ENCODE results near the gene SEC31B.
A peak's percentile ranks its signal among the peaks of the same experiment; 100 is the strongest.

SEC31B gene

DNA sequence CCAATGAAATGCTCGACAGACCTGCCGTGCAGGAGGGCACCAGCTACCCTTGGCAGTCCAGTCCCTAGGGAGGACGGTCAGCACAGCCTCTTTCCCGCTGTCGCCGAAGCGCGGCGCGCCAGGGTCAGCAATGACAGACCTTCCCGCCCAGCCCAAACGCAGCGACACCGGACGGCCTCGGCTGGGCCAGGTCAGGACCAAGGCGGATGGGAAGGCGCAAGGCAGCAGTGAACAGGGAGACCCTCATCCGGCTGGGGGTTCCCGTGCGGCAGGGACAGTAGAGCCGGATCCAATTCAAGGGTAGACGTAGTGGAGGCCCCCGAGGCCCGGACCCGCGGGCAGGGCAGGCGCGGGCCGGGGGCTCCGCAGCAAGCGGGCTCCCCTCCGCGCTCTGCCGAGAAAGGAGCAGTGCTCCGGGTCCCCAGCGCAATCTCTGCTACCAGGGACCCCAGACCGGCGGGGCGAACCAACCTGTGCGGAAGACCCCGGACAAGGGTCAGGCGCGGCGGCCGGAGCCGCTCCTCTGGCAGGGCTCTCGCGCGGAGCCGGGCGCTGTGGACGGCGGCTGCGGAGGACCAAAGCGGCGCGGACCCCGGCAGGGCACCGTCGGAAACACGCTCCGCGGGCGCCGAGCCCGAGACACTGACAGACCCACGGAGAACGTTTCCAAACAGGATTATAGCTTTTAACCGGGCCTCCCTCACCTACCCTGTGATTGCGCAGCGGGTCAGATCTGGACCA, at the start of gene SEC31B:
Gene SEC31B (minus strand): TSS at position 551 of the 741 bp plus-strand sequence. CDS start 2,909 bp downstream, outside the sequence.
- DNase-seq = no peak

DNA sequence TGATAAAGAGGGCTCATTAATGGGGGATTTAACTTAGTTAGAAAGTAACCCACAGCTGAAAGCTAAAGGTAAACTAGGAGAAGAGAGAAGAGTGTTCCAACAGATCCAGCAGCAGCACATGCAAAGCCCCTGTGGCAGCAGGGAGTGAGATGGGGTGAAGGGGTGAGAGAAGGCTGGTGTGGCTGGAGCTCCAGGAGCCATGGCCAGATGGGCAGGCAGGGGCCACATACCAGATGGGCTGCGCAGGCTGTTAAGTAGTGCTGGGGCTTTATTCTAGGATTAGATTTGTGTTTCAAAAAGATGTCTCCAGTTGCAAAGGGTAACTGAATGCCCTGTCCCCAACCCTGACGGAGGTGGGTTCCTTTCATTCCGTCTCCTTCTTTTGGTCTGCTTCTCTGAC, 49.3 kb upstream of the SEC31B start:
- no peak for DNase-seq

DNA sequence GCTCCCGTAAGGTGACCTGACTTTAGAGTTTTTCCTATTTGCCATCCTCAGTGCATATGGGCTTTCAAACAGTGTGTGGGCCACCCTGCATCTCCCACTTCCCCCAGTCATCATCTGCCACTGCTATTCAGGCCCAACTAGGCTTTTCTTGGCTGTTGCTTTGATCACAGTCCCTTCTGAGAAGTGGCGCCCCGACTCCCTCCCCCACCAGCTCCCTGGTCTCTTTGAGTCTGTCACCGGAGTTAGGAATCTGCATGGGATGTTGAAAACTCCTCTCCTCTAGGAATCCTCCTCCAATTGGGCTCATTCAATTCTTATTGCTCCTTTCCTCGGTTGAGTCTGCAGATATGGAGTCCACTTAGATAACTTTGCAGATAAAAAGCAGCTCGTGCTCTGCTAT, 48.2 kb upstream of the SEC31B start:
- DNase-seq = no peak

DNA sequence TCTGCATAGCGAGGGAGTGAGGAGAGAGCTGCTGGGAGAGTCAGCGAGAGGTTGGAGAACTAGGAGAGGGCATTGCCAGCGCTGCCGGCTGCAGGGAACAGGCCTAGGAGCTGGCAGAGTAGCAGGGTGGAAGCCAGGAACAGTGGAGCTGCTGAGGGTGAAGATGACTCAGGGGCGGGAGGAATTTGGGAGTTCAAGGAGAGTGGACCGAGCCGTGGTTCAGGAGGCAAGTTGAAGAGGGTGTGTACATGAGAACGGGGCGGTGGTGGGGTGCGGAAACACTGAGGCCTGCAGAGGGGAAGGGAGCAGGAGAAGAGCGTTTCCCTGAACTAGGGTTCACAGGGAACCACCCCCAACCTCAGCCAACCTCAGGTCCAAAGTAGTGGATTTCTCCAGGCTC, 47.6 kb upstream of the SEC31B start:
- DNase-seq = no peak

DNA sequence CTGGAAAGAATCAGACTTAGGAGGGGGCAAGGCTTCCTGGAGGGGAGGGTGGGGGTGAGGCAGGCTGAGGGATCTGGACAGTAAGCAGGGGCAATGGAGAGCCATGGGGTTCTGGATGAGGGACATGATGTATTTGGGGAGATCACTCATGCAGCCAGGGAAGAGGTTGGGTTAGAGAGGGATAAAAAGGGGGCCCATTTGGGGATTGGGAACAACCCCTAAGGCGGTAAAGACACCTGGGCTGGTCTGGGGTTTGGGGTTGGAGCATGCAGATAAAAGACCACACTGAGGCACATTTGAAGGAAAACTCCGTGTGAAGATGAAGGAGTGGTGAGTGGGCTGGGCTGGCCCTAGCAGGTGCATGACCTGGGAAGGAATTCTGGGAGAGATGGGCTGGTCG, 46.9 kb upstream of the SEC31B start:
- DNase-seq = no peak

DNA sequence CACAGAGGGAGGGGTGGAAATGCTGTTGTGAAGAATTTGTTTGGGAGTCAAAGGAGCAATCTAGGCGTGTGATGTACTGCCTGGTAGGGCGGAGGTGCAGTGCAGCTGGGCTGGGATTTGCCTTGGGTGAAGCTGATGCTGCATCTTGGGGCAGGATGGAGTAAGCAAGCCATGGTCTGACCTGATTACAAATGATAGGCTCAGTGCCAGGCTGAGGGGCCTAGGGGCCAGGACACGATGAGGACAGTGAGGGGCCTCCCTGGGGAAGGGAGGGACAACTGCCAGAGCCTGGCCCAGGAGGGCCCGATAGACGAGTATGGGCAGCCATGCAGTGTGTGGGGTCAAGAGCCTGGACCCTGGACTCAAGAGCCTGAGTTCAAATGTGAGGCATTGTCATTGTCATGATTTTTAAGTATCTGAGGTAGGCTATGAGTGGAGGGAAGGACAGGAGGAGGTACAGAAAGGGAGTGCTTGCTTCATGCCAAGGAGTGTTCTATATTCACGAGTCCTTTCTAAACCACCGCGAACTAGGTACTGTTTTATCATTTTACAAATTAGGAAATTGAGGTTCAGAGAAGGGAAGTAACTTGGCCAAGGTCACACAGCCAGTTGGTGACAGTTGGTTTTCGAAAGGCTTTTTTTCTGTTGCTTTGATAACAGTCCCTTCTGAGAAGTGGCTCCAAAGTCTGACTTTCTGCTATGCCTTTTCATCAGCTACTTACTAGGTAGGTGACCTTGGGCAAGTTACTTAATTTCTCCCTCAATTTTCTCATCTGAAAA, 45.7 kb upstream of the SEC31B start:
- DNase-seq = no peak

DNA sequence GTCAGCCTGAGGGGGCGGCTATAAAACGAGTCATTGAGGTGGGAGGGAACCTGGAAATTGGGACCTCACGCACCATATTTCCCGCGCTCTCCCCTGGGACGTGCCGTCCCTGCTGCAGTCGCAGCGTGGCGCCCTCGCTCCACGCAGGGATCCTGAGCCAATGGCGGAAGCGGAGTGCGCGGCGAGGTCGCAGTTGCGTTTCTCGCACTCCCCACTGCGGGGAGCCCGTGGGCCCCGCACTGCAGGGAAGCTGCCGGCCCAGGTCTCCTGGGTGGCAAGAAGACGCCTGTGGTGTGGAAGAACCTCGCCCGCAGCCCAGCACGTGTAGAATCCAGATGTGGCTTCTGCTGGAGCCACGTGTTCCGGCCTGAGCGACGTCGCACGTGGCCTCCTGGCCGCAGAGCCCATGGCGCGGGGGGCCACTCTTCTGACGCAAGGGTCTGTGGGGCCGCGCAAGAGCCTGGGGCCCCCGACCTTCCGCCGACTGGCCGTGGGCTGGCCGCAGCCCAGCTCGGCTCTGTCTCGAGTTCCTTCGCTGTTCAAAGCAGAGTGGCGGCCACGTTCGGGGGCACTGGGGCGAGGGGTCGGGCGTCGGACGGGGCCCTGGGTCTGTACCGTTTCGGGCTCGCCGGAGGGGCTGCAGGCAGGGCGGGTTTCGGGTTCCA, 42.5 kb upstream of the SEC31B start:
- peak; percentile 85 for DNase-seq

DNA sequence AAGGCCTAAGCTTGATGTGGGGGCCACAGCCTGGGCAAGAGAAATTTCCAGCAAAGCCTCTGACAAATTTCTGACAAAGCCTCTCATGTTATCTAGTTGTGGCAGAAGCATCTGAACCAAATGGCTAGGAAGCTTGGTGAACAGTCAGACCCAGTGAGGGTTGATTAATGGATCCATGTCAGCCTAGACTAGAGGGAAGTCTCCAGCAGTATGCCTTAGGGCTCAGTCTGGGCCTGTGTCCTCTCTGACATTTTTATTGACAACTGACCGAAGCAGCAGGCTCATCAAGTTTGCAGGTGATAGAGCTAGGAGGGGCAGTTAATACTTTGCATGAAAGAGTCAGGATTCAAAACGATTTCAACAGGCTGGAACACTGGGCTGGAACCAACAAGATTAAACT, 41.3 kb upstream of the SEC31B start:
- no peak for DNase-seq

DNA sequence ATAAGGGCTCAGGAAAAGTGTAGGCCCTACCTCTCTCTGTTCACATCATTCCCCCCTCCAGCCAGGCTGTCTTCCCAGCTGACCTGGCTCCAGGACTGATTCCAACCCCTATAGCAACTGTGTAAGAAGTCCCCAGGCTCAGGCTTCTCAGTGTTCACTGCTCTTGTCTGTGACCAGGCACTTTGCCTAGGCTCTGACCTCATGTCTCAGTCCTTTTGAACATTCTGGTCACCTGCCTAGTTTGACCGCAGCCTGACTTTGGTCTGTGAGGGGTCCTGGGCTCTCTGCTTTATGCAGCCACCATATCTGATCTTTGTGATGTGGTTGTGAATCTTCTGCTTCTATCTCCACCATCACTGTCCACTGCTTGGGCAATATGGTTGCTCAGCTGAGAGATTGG, 40.6 kb upstream of the SEC31B start:
- DNase-seq = no peak

DNA sequence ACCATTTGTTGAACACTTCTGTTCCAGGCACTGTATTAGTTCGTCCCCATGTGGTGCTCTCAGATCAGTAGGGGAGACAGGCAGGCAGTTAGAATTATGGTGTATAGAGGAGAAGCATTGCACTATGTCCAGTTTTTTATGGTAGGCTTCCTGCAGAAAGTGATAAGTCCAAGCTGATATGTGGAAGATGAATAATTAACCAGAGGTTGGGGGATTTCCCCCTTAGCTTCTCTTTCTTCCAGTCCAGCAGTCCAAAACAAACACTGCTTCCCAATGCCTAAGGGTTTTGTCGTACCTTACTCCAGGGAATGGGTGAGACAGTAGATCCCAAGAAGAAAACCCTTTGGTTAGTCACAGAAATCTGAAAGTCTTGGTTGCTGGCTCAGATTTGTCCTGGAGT, 35.2 kb upstream of the SEC31B start:
- no peak for DNase-seq

DNA sequence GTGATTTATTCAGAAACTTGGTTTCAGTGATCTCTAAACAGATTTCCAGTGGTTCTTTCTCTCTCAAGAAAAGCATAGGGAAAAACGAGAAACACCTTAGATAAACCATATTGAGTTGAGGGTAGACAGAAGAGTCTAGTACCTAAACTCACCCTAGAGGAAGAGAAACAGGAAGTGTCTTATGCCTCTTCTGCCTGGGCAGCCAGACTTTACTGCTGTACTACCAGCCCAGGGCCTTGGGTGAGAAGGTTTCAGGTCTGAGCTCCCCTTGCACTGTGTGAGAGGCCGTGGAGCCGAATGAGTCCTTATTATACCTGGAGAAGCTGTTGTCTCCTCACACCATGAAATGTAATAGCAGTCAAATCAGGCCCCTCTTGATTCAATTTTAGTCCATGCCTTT, 34.3 kb upstream of the SEC31B start:
- no peak for DNase-seq

GRCh38 chr10:100551738-100552137, 32.1 kb upstream of the SEC31B start:
- no peak for DNase-seq

- DNase-seq = no peak
Observed at GRCh38 chr10:100551196-100551595, 31.5 kb upstream of the SEC31B start.

- DNase-seq = no peak
Observed at GRCh38 chr10:100544950-100545349, 25.3 kb upstream of the SEC31B start.

GRCh38 chr10:100537475-100537874, 17.8 kb upstream of the SEC31B start:
- no peak for DNase-seq

DNA sequence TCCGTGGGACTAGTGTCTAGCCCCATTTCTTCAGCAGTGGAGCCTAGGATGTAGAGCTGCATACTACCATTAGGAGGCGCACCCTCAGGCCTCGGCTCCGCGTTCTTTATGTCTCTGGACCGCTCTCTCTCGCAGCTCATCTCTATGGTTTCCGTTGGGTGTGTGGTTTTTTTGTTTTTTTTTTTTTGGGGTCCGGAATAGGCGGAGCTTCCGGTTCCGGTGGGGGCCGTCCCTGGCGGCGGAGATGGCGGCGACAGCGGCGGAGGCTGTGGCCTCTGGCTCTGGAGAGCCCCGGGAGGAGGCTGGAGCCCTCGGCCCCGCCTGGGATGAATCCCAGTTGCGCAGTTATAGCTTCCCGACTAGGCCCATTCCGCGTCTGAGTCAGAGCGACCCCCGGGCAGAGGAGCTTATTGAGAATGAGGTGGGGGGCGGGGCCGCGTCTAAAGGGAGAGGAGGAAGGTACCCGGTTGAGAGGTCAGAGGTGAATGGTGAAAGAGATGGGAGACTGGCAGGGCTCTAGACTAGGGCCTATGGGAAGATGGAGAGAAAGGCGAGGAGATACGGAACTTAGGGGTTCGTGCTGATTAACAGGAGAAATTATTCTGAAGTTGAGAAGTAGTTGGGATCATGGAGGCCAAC, 16.2 kb upstream of the SEC31B start, which contains the start of gene HIF1AN:
Gene HIF1AN (plus strand): TSS at position 229 of the 639 bp plus-strand sequence. CDS start 16 bp downstream, at position 245.
- DNase-seq = peak; percentile 94

GRCh38 chr10:100535338-100535714, 15.7 kb upstream of the SEC31B start:
- DNase-seq = no peak

- DNase-seq = no peak
Observed at GRCh38 chr10:100534726-100535125, 15.1 kb upstream of the SEC31B start.

DNA sequence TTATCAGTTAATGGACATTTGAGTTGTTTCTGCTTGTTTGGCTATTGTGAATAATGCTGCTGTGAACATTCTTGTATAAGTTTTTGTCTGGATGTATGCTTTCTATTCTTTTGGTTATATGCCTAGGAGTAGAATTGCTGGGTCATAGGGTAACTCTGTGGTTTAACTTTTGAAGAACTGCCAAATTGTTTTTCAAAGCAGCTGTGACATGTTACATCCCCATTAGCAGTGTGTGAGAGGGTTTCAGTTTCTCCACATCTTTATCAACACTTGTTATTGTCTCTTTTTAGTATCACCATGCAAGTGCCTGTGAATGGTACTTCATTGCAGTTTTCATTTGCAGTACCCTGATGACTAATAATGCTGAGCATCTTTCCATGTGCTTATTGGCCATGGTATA, 12.1 kb upstream of the SEC31B start:
- no peak for DNase-seq

DNA sequence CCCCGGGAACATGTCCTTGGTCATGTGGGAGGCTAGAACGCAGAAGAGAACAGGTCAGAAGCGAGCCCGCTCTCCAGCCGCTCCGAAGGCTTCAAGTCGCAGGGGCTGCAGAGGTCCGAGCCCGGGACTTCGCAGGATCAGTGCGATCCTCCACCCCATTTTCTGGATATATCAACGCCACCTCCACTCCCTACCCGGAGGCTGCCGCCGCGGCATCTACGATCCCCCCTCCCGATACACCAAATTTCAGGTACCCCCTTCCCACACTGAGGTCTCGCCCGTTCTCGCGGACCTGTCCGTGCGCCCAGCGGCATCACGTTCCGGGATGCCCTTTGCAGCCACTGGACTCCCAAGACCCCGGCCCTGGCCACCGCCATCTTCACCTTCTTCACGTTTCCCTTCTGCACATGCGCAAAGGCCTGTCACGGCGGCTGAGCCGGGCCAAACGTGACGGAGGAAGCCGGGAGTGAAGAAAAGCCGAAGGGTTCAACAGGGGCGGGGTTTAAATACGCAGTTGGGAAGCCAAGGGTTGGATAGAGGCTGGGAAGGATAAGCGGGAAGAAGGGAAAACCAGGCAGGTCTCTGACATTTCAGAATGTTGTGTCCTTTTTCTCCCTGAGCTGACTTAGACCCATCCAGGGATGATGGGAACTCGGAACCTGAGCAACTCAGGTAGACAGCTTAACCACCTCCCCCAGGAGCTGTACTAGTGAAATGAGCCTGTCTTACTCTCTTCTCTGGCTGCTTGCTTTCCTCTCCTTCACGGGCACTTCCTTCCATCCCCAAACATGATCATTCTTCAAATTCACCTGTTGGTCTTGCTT, 10.0 kb upstream of the SEC31B start, which contains the start of gene NDUFB8:
Gene NDUFB8 (minus strand): TSS at position 397 of the 824 bp plus-strand sequence. CDS start 20 bp downstream, at position 377.
- DNase-seq = peak; percentile 94

GRCh38 chr10:100528921-100529474, 9.3 kb upstream of the SEC31B start:
- DNase-seq = no peak
